GM12878 (cell line): ENCODE measurements around the gene ACACB.

Source experiments
- BCL11A ChIP-seq: IDR thresholded peaks from 2 replicates; pipeline ENCODE4 v1.6.1; 2011; ENCODE audit warnings: low read depth, low read length
- CHD2 ChIP-seq: IDR thresholded peaks from 2 replicates; pipeline ENCODE4 v1.6.1; 2011; ENCODE audit warnings: low read depth, low read length, improper control_type of control experiment, borderline replicate concordance
- EZH2 ChIP-seq: IDR thresholded peaks from 2 replicates; pipeline ENCODE4 v1.6.1; 2012; ENCODE audit warnings: low read depth, mild to moderate bottlenecking, control low read depth, inconsistent platforms, low read length, borderline replicate concordance; ENCODE audit not compliant: control insufficient read depth
- GABPA ChIP-seq: IDR thresholded peaks from 2 replicates; pipeline ENCODE4 v1.6.1; 2014; ENCODE audit warnings: antibody characterized with exemption, low read depth, mild to moderate bottlenecking, inconsistent platforms
- MEF2A ChIP-seq: IDR thresholded peaks from 2 replicates; pipeline ENCODE4 v1.6.1; 2011; ENCODE audit warnings: low read depth, mild to moderate bottlenecking, low read length, moderate library complexity; ENCODE audit not compliant: insufficient read depth
- POLR2A ChIP-seq: IDR thresholded peaks from 2 replicates; pipeline ENCODE4 v1.6.1; 2011; ENCODE audit warnings: low read depth, mild to moderate bottlenecking, low read length
- RCOR1 ChIP-seq: conservative IDR thresholded peaks from 2 replicates; pipeline ENCODE4 v1.6.1; 2012; ENCODE audit warnings: low read depth, low read length, improper control_type of control experiment
- STAT3 ChIP-seq: IDR thresholded peaks from 2 replicates; pipeline ENCODE4 v1.6.1; 2011; ENCODE audit warnings: low read depth, low read length, improper control_type of control experiment
- TF ChIP-seq, protein P1 (sequence below), 3 experiments: IDR thresholded peaks in 2 of 3; conservative IDR thresholded peaks in 1 of 3; 2 replicates each; pipeline ENCODE4 v1.5.1; 2011; ENCODE audit warnings: low read depth in 3 of 3, low read length in 3 of 3, mild to moderate bottlenecking in 3 of 3, control low read depth in 2 of 3, moderate library complexity in 2 of 3, inconsistent platforms in 1 of 3, mixed read lengths in 1 of 3; ENCODE audit not compliant: control insufficient read depth in 2 of 3, insufficient read depth in 1 of 3; ENCODE audit errors: extremely low read depth in 1 of 3
- TF ChIP-seq, protein P2 (sequence below): IDR thresholded peaks from 2 replicates; pipeline ENCODE4 v1.6.1; 2012; ENCODE audit warnings: low read depth, low read length, improper control_type of control experiment

DNA sequence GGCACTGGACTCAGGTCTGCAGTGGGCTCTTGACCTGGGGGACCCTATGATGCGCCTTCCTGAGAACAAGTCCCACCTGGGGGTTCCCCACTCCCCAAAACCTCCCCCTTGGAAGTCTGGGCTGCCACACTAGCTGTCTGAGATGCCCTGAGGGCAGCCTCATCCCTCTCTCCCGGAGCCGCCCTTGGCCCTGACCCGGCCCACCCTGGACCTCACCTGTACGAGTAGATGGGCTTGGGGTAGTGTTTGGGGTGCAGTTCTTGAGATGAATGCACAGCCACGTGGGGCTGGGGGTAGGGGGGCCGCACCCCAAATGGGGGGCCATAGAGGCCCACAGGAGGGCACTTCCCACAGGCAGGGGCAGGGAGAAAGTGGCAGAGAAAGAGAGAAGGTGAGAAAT is 170.8 kb downstream of the ACACB start:
- TF ChIP-seq EZH2 (no peak), POLR2A (no peak), MEF2A (no peak), RCOR1 (no peak), STAT3 (no peak), GABPA (no peak), CHD2 (no peak), BCL11A (no peak)
- TF ChIP-seq, protein P1, sequence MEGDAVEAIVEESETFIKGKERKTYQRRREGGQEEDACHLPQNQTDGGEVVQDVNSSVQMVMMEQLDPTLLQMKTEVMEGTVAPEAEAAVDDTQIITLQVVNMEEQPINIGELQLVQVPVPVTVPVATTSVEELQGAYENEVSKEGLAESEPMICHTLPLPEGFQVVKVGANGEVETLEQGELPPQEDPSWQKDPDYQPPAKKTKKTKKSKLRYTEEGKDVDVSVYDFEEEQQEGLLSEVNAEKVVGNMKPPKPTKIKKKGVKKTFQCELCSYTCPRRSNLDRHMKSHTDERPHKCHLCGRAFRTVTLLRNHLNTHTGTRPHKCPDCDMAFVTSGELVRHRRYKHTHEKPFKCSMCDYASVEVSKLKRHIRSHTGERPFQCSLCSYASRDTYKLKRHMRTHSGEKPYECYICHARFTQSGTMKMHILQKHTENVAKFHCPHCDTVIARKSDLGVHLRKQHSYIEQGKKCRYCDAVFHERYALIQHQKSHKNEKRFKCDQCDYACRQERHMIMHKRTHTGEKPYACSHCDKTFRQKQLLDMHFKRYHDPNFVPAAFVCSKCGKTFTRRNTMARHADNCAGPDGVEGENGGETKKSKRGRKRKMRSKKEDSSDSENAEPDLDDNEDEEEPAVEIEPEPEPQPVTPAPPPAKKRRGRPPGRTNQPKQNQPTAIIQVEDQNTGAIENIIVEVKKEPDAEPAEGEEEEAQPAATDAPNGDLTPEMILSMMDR (IDR thresholded peaks at IDR 0.05 in 2 of 3, conservative IDR thresholded peaks at IDR 0.05 in 1 of 3; ENCODE audit: control insufficient read depth in 2 of 3, extremely low read depth in 1 of 3, insufficient read depth in 1 of 3, low read depth in 3 of 3, low read length in 3 of 3), result no peak
- TF ChIP-seq, protein P2, sequence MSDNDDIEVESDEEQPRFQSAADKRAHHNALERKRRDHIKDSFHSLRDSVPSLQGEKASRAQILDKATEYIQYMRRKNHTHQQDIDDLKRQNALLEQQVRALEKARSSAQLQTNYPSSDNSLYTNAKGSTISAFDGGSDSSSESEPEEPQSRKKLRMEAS, result no peak
